Neural progenitor cell (in vitro differentiated cells): ENCODE results near the gene ZNF521.

Source experiments
- EZH2 ChIP-seq: fragments of 200-600 bp; sonication (generic); IDR thresholded peaks from 2 replicates; pipeline ENCODE4 v1.6.1; 2017; ENCODE audit warnings: antibody characterized with exemption, mild to moderate bottlenecking, moderate library complexity
- EZH2phosphoT487 ChIP-seq: fragments of 200-600 bp; sonication (generic); IDR thresholded peaks from 2 replicates; pipeline ENCODE4 v1.6.1; 2017; ENCODE audit warnings: antibody characterized with exemption
- TF ChIP-seq, protein P1 (sequence below): fragments of 200-600 bp; sonication (generic); IDR thresholded peaks from 2 replicates; pipeline ENCODE4 v1.5.1; 2017; ENCODE audit warnings: antibody characterized with exemption, mild to moderate bottlenecking

DNA sequence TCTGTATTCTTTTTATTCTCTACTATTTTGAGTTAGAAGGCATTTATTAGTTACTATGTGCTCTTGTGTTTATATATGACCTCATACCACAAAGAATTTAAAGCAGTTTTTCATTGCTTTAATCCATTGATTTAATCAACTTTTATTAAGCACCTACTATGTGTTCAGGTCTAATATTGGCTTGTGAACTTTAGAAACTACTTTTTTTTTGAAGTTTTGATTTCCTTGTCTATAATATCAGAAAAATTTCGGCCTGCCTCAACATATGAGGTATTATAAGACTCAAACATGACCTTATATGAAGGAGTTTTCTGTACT is 117.7 kb downstream of the ZNF521 start:
- TF ChIP-seq, protein P1, sequence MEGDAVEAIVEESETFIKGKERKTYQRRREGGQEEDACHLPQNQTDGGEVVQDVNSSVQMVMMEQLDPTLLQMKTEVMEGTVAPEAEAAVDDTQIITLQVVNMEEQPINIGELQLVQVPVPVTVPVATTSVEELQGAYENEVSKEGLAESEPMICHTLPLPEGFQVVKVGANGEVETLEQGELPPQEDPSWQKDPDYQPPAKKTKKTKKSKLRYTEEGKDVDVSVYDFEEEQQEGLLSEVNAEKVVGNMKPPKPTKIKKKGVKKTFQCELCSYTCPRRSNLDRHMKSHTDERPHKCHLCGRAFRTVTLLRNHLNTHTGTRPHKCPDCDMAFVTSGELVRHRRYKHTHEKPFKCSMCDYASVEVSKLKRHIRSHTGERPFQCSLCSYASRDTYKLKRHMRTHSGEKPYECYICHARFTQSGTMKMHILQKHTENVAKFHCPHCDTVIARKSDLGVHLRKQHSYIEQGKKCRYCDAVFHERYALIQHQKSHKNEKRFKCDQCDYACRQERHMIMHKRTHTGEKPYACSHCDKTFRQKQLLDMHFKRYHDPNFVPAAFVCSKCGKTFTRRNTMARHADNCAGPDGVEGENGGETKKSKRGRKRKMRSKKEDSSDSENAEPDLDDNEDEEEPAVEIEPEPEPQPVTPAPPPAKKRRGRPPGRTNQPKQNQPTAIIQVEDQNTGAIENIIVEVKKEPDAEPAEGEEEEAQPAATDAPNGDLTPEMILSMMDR = no peak
- TF ChIP-seq EZH2phosphoT487 (no peak), EZH2 (no peak)
